Smooth muscle cell (in vitro differentiated cells): ENCODE data around the gene ATP4A. TPM values are rescaled to one million over a fixed set of nuclear protein-coding genes. Genes with fewer than 3 reads are reported as not detected.
A peak's percentile ranks its signal among the peaks of the same experiment; 100 is the strongest.

Source experiments
- DNase-seq: peaks from one replicate; lab custom pipeline; 2025; ENCODE audit not compliant: unreplicated experiment; lab: John Stamatoyannopoulos, UW
- H2AFZ ChIP-seq: fragments of 200-600 bp; sonication (generic); 2 replicates; pipeline ENCODE4 v1.6.0; 2016; ENCODE audit warnings: antibody characterized with exemption, low read depth, mild to moderate bottlenecking
- H3F3A ChIP-seq: fragments of 200-600 bp; sonication (generic); 2 replicates; pipeline ENCODE4 v1.6.0; 2017; ENCODE audit warnings: antibody characterized with exemption, low read depth
- H3K27ac ChIP-seq: fragments of 200-600 bp; sonication (generic); 2 replicates; pipeline ENCODE4 v1.5.1; 2016; ENCODE audit warnings: low read depth, mild to moderate bottlenecking
- H3K27me3 ChIP-seq: fragments of 200-600 bp; sonication (generic); 2 replicates; pipeline ENCODE4 v1.6.1; 2016; ENCODE audit warnings: low read depth, mild to moderate bottlenecking
- H3K36me3 ChIP-seq: fragments of 200-600 bp; sonication (generic); 2 replicates; pipeline ENCODE4 v1.5.1; 2016; ENCODE audit warnings: low read depth
- H3K4me1 ChIP-seq: fragments of 200-600 bp; sonication (generic); 2 replicates; pipeline ENCODE4 v1.5.1; 2016; ENCODE audit warnings: low read depth
- H3K4me2 ChIP-seq: fragments of 200-600 bp; sonication (generic); 2 replicates; pipeline ENCODE4 v1.6.0; 2016; ENCODE audit warnings: mild to moderate bottlenecking
- H3K4me3 ChIP-seq: fragments of 200-600 bp; sonication (generic); 2 replicates; pipeline ENCODE4 v1.5.1; 2016; ENCODE audit warnings: mild to moderate bottlenecking
- H3K79me2 ChIP-seq: fragments of 200-600 bp; sonication (generic); 2 replicates; pipeline ENCODE4 v1.6.0; 2016; ENCODE audit warnings: low read depth, mild to moderate bottlenecking
- H3K9ac ChIP-seq: fragments of 200-600 bp; sonication (generic); 2 replicates; pipeline ENCODE4 v1.6.0; 2016; ENCODE audit warnings: low read depth
- H3K9me3 ChIP-seq: fragments of 200-600 bp; sonication (generic); replicated peaks from 2 replicates; pipeline ENCODE4 v1.5.1; 2016; ENCODE audit warnings: low read depth
- H4K20me1 ChIP-seq: fragments of 200-600 bp; sonication (generic); 2 replicates; pipeline ENCODE4 v1.6.0; 2016; ENCODE audit warnings: low read depth
- CTCF ChIP-seq: fragments of 200-600 bp; sonication (generic); IDR thresholded peaks from 2 replicates; pipeline ENCODE4 v1.5.1; 2017; ENCODE audit warnings: borderline replicate concordance, mild to moderate bottlenecking, antibody characterized with exemption; ENCODE audit not compliant: insufficient read depth, poor library complexity, severe bottlenecking
- WGBS: methylation state at CpG from one replicate; pipeline ENCODE4 v1.1.7; 2016; ENCODE audit warnings: low lambda C conversion rate; 5-methylcytosine and 5-hydroxymethylcytosine counted together
- polyA plus RNA-seq: library from polyadenylated mRNA; unstranded; fragments of >200 nt; fragmentation: Nextera tagmentation; extraction: Ambion mirVana; gene quantifications from 2 replicates; pipeline ENCODE4 v1.2.1, GENCODE V29; 2016
- total RNA-seq: library from RNA; depleted of rRNA; stranded (reverse); fragments of >200 nt; gene quantifications from 2 replicates; pipeline ENCODE4 v1.2.3, GENCODE V29; 2014

The ATP4A gene
- total and polyA plus RNA-seq, 2 experiments from 2014 or later = not detected

GRCh38 chr19:35549174-35549788 lies 14.2 kb downstream of the ATP4A start:
- no peak for DNase-seq
- no peak overlapping the region for H3K27ac ChIP-seq
- no peaks in the 10 kb centered on the region for H4K20me1 ChIP-seq

GRCh38 chr19:35546532-35546931 lies 16.9 kb downstream of the ATP4A start:
- Histone ChIP-seq H3F3A (no peaks in the 10 kb centered on the region), H3K9me3 (no peaks in the 10 kb centered on the region), H3K36me3 (no peaks in the 10 kb centered on the region), H3K27ac (no peak overlapping the region), H2AFZ (no peak overlapping the region), H3K4me2 (peak overlapping the region; percentile 98), H3K4me1 (peaks cover 15% of the 10 kb centered on the region), H4K20me1 (no peaks in the 10 kb centered on the region), H3K79me2 (peaks cover 11% of the 10 kb centered on the region), H3K9ac (peak overlapping the region; percentile 88), H3K27me3 (no peaks in the 10 kb centered on the region), H3K4me3 (peak overlapping the region; percentile 88)
- no peak for TF ChIP-seq CTCF
- 96% methylated on average over 8 of the region's 8 CpGs for WGBS
- no peak for DNase-seq

More at GRCh38 chr19:35549174-35549788, 14.2 kb downstream of the ATP4A start:
- peak; percentile 71 for TF ChIP-seq CTCF
- Histone ChIP-seq H3K4me2 (no peak overlapping the region), H3K79me2 (peaks cover 11% of the 10 kb centered on the region), H3K9ac (no peak overlapping the region), H3F3A (no peaks in the 10 kb centered on the region), H3K27me3 (no peaks in the 10 kb centered on the region), H3K36me3 (no peaks in the 10 kb centered on the region), H3K4me3 (no peak overlapping the region), H2AFZ (no peak overlapping the region), H3K9me3 (no peaks in the 10 kb centered on the region), H3K4me1 (peaks cover 14% of the 10 kb centered on the region)
- WGBS = 28% methylated on average over 6 of the region's 6 CpGs

- peak overlapping the region; percentile 92 for H2AFZ ChIP-seq
- peak overlapping the region; percentile 88 for H3K9ac ChIP-seq
- no peak for DNase-seq
- peak overlapping the region; percentile 55 for H3K27ac ChIP-seq
- peaks cover 15% of the 10 kb centered on the region for H3K4me1 ChIP-seq
- H3K4me3 ChIP-seq = peak overlapping the region; percentile 88
- no peaks in the 10 kb centered on the region for H4K20me1 ChIP-seq
- no peaks in the 10 kb centered on the region for H3K27me3 ChIP-seq
- 6% methylated on average over 27 of the region's 27 CpGs for WGBS
- no peaks in the 10 kb centered on the region for H3K36me3 ChIP-seq
- peaks cover 11% of the 10 kb centered on the region for H3K79me2 ChIP-seq
- no peaks in the 10 kb centered on the region for H3F3A ChIP-seq
- H3K9me3 ChIP-seq = no peaks in the 10 kb centered on the region
- TF ChIP-seq CTCF = no peak
- peak overlapping the region; percentile 98 for H3K4me2 ChIP-seq
Measured at GRCh38 chr19:35545855-35546381, 17.5 kb downstream of the ATP4A start.
